22Rv1 (cell line): ENCODE data around the gene ZFR2.
A peak's percentile ranks its signal among the peaks of the same experiment; 100 is the strongest.
"Not testable (repeated sequence)": the region's sequence is repeated elsewhere in the genome, so short reads cannot be mapped to it uniquely, and the experiment has no call there.

Source experiments
- H3K27ac ChIP-seq: fragments of 450-650 bp; 2 replicates; pipeline ENCODE4 v1.5.1; 2017
- CTCF ChIP-seq: fragments of 450-650 bp; IDR thresholded peaks from 2 replicates; pipeline ENCODE4 v1.5.1; 2017; ENCODE audit warnings: mild to moderate bottlenecking
- ZFX ChIP-seq: fragments of 450-650 bp; IDR thresholded peaks from 2 replicates; pipeline ENCODE4 v1.6.1; 2017; ENCODE audit warnings: antibody characterized with exemption, borderline replicate concordance

The ZFR2 gene

GRCh38 chr19:3768015-3768747 is 100.7 kb downstream of the ZFR2 start:
- TF ChIP-seq CTCF, result no peak
- TF ChIP-seq ZFX, result no peak
- no peak overlapping the region for H3K27ac ChIP-seq

- no peak overlapping the region for H3K27ac ChIP-seq
- TF ChIP-seq CTCF (no peak), ZFX (no peak)
Observed at GRCh38 chr19:3767050-3767449, 101.8 kb downstream of the ZFR2 start.

- no peak overlapping the region for H3K27ac ChIP-seq
- no peak for TF ChIP-seq ZFX
- TF ChIP-seq CTCF, result no peak
Observed at GRCh38 chr19:3766520-3766919, 102.3 kb downstream of the ZFR2 start.

GRCh38 chr19:3765757-3766156 is 103.1 kb downstream of the ZFR2 start:
- H3K27ac ChIP-seq, result not testable (repeated sequence)

GRCh38 chr19:3765121-3765520 is 103.7 kb downstream of the ZFR2 start:
- TF ChIP-seq ZFX, result no peak
- H3K27ac ChIP-seq, result no peak overlapping the region

GRCh38 chr19:3762501-3763459 is 106.1 kb downstream of the ZFR2 start, which contains the start of gene MRPL54:
Gene MRPL54 (plus strand): TSS chr19:3762682. CDS start chr19:3762701, 19 bp downstream.
- peak within 1 kb of the TSS; percentile 92 for H3K27ac ChIP-seq
- TF ChIP-seq ZFX, result no peak
- no peak for TF ChIP-seq CTCF

- peak overlapping the region; percentile 92 for H3K27ac ChIP-seq
- TF ChIP-seq CTCF (no peak), ZFX (no peak)
Observed at GRCh38 chr19:3762130-3762473, 106.7 kb downstream of the ZFR2 start.
